GM12878 (cell line): ENCODE data around the gene TMEM181. TPM values are rescaled to one million over a fixed set of nuclear protein-coding genes. Genes with fewer than 3 reads are reported as not detected.
"Not testable (repeated sequence)": the region's sequence is repeated elsewhere in the genome, so short reads cannot be mapped to it uniquely, and the experiment has no call there.

ENCODE experiments used
- ATAC-seq: fragments of 200-7000 bp; cut with Tn5 transposase; 3 replicates; pipeline ENCODE4 v1.9.1; 2020; ENCODE audit warnings: mild to moderate bottlenecking, moderate library complexity
- BruUV-seq: library from RNA; stranded (reverse); fragments of 400-500 nt; replicated peaks from 2 replicates; lab custom pipeline; 2021; lab: Mats Ljungman, UMichigan
- CTCF ChIA-PET: fragments of 300-600 bp; sonication (Branson Sonifier 250); formaldehyde crosslinking; extraction: SDS; loops from one replicate; lab custom pipeline; 2021; ENCODE audit warnings: inconsistent platforms; lab: Yijun Ruan, JAX
- POLR2A ChIA-PET: fragments of 350-600 bp; formaldehyde crosslinking; extraction: SDS; loops from one replicate; lab custom pipeline; 2021; ENCODE audit warnings: inconsistent platforms; lab: Charles Lee
- RAD21 ChIA-PET: fragments of 300-600 bp; sonication (Branson Sonifier 250); formaldehyde crosslinking; loops from one replicate; lab custom pipeline; 2023; ENCODE audit warnings: antibody characterized with exemption; ENCODE audit not compliant: unreplicated experiment; lab: Charles Lee
- SMC1A ChIA-PET: fragments of 300-600 bp; sonication (Branson Sonifier 250); formaldehyde crosslinking; loops from one replicate; lab custom pipeline; 2023; ENCODE audit not compliant: unreplicated experiment, uncharacterized antibody; lab: Charles Lee
- DNase-seq: peaks from one replicate; pipeline ENCODE4 v3.0.0-alpha.2; 2011; ENCODE audit warnings: low read depth, low spot score
- FAIRE-seq: peaks from 3 replicates; lab custom pipeline; 2011; peaks lifted over from hg19 to GRCh38; lab: Jason Lieb, UNC
- H2AFZ ChIP-seq: 2 replicates; pipeline ENCODE4 v1.6.0; 2011; ENCODE audit warnings: low read depth, low read length, control low read depth; ENCODE audit not compliant: control insufficient read depth
- H3K27ac ChIP-seq: 2 replicates; pipeline ENCODE4 v1.5.1; 2011; ENCODE audit warnings: control low read depth; ENCODE audit not compliant: control insufficient read depth, insufficient read depth
- H3K27me3 ChIP-seq, 2 experiments: replicated peaks in 1 of 2; 2 replicates each; pipeline versions ENCODE4 v1.6.0 to v1.6.1; 2011; ENCODE audit warnings: low read length in 1 of 2; ENCODE audit not compliant: control insufficient read depth in 2 of 2, insufficient read depth in 2 of 2
- H3K36me3 ChIP-seq, 2 experiments: 2 replicates each; pipeline ENCODE4 v1.5.1; 2011; ENCODE audit warnings: low read length in 1 of 2; ENCODE audit not compliant: control insufficient read depth in 2 of 2, insufficient read depth in 2 of 2
- H3K4me1 ChIP-seq: 2 replicates; pipeline ENCODE4 v1.6.1; 2011; ENCODE audit warnings: mild to moderate bottlenecking, low read length, moderate library complexity, mixed read lengths; ENCODE audit not compliant: control insufficient read depth, insufficient read depth
- H3K4me2 ChIP-seq: 2 replicates; pipeline ENCODE4 v1.6.0; 2011; ENCODE audit warnings: control low read depth; ENCODE audit not compliant: control insufficient read depth, insufficient read depth
- H3K4me3 ChIP-seq: fragments of 200-600 bp; sonication (generic); 2 replicates; pipeline ENCODE4 v1.5.1; 2016
- H3K79me2 ChIP-seq: 2 replicates; pipeline ENCODE4 v1.6.0; 2011; ENCODE audit warnings: low read length; ENCODE audit not compliant: control insufficient read depth, insufficient read depth
- H3K9ac ChIP-seq: 2 replicates; pipeline ENCODE4 v1.8.0; 2011; ENCODE audit warnings: low read length, control low read depth, mixed read lengths; ENCODE audit not compliant: control insufficient read depth, insufficient read depth
- H3K9me3 ChIP-seq: replicated peaks from 3 replicates; pipeline ENCODE4 v1.5.1; 2011; ENCODE audit warnings: mild to moderate bottlenecking, low read length; ENCODE audit not compliant: control insufficient read depth, insufficient read depth
- H4K20me1 ChIP-seq: 2 replicates; pipeline ENCODE4 v1.6.0; 2011; ENCODE audit not compliant: control insufficient read depth, insufficient read depth
- CBX3 ChIP-seq: fragments of 200-600 bp; sonication (generic); IDR thresholded peaks from 2 replicates; pipeline ENCODE4 v1.6.1; 2016; ENCODE audit warnings: low read depth, borderline replicate concordance
- IRF5 ChIP-seq: fragments of 450-650 bp; IDR thresholded peaks from 2 replicates; pipeline ENCODE4 v1.6.1; 2017; ENCODE audit warnings: borderline replicate concordance
- KLF5 ChIP-seq: fragments of 450-650 bp; IDR thresholded peaks from 2 replicates; pipeline ENCODE4 v1.6.1; 2014; ENCODE audit warnings: mild to moderate bottlenecking; ENCODE audit not compliant: partially characterized antibody
- NBN ChIP-seq: fragments of 450-650 bp; IDR thresholded peaks from 2 replicates; pipeline ENCODE4 v1.6.1; 2016
- SP1 ChIP-seq: IDR thresholded peaks from one replicate; pipeline ENCODE4 v1.6.1; 2011; ENCODE audit warnings: low read depth, low read length
- WGBS: methylation state at CpG from one replicate; pipeline ENCODE4 v1.1.6; 2016; ENCODE audit warnings: low lambda C conversion rate; ENCODE audit not compliant: insufficient replicate concordance, insufficient coverage; ENCODE audit errors: missing lambda C conversion rate; 5-methylcytosine and 5-hydroxymethylcytosine counted together
- in situ Hi-C: fragments of 300-500 bp; cut with MboI; formaldehyde crosslinking; loops from 9 replicates; pipeline ENCODE4 v1.14.3; 2018; ENCODE audit warnings: mixed read lengths
- intact Hi-C: fragments of 100-400 bp; cut with micrococcal nuclease; formaldehyde crosslinking; loops from one replicate; pipeline ENCODE4 v1.14.2; 2022; ENCODE audit not compliant: unreplicated experiment
- polyA plus RNA-seq, 11 experiments: library from polyadenylated mRNA; depleted of rRNA in 4 of 11; unstranded in 6 of 11; stranded (reverse) in 5 of 11; fragments of >200 nt; fragmentation: Nextera tagmentation in 4 of 11; fragmentation: Illumina TruSeq in 1 of 11; extraction: Ambion mirVana in 4 of 11; extraction: Trizol in 1 of 11; gene quantifications; 1 replicate in 1 of 11; 2 replicates in 10 of 11; pipeline versions ENCODE4 v1.2.1 to v1.2.3, GENCODE V29; 2011 to 2016; ENCODE audit warnings: inconsistent platforms in 2 of 11, missing spikeins in 2 of 11, low read depth in 1 of 11
- total RNA-seq, 4 experiments: library from RNA; depleted of rRNA in 3 of 4; stranded (reverse); fragments of >200 nt in 3 of 4; fragmentation: Illumina TruSeq in 1 of 4; extraction: Trizol in 1 of 4; gene quantifications; 2 replicates each; pipeline versions ENCODE4 v1.2.1 to v1.2.3, GENCODE V29; 2013 to 2021

Gene TMEM181
- total and polyA plus RNA-seq, 10 of the 15 experiments (the other 5 are each of a cell fraction or from before 2014, with no cell fraction given), result 1.5 to 7.9 (median 5.2) TPM

GRCh38 chr6:158674342-158675131, 114.6 kb downstream of the TMEM181 start:
- Histone ChIP-seq H3K36me3 (no peaks in the 10 kb centered on the region; a peak in 1 of 4 replicates), H3K9ac (no peak overlapping the region), H4K20me1 (no peaks in the 10 kb centered on the region), H3K9me3 (no peaks in the 10 kb centered on the region; the same call in 2 of the 3 replicates), H2AFZ (no peak overlapping the region), H3K4me3 (no peak overlapping the region), H3K27me3 (no peaks in the 10 kb centered on the region), H3K79me2 (no peaks in the 10 kb centered on the region), H3K4me2 (no peak overlapping the region), H3K4me1 (no peaks in the 10 kb centered on the region), H3K27ac (no peak overlapping the region)
- 84% methylated on average over 14 of the region's 14 CpGs for WGBS
- BruUV-seq, result no TSS peak
- ChIA-PET SMC1A (no interaction called here), POLR2A (interaction anchor here (0.6 to 0.7 kb wide), 2 partner anchors 241 to 340 kb away, joined by 3 to 5 read pairs; no protein-coding TSS in a partner anchor), RAD21 (no interaction called here), CTCF (interaction anchor here (1.1 to 3.5 kb wide), 4 partner anchors 13 to 461 kb away, joined by 3 to 19 read pairs (median 6); no protein-coding TSS in a partner anchor)
- no peak for ATAC-seq
- intact Hi-C loops, result no loop called here
- in situ Hi-C loops, result no loop called here
- no peak for DNase-seq
- no peak for TF ChIP-seq SP1
- TF ChIP-seq KLF5, result no peak
- TF ChIP-seq IRF5, result no peak
- no peak for TF ChIP-seq CBX3
- no peak for TF ChIP-seq NBN
- FAIRE-seq, result no peak

- H3K27ac ChIP-seq, FAIRE-seq, H3K4me1 ChIP-seq, H4K20me1 ChIP-seq, ATAC-seq, RAD21 ChIA-PET, POLR2A ChIA-PET, H3K4me2 ChIP-seq, H3K9ac ChIP-seq, intact Hi-C loops, H3K36me3 ChIP-seq, H3K79me2 ChIP-seq, DNase-seq, H2AFZ ChIP-seq, H3K9me3 ChIP-seq, in situ Hi-C loops, H3K4me3 ChIP-seq, BruUV-seq, H3K27me3 ChIP-seq, SMC1A ChIA-PET: not testable (repeated sequence)
- CTCF ChIA-PET, result interaction anchor here (0.6 to 1.5 kb wide), 2 partner anchors 14 to 495 kb away, joined by 3 to 4 read pairs; no protein-coding TSS in a partner anchor
- WGBS, result 97% methylated on average over 3 of the region's 3 CpGs
Observed at GRCh38 chr6:158677094-158677493, 117.2 kb downstream of the TMEM181 start.
